ENCODE measurements around the gene OR52H1. TPM values are rescaled to one million over a fixed set of nuclear protein-coding genes. Genes with fewer than 3 reads are reported as not detected.

Gene OR52H1
- total and polyA plus RNA-seq, 10 of the 15 experiments (the other 5 are each of a cell fraction or from before 2014, with no cell fraction given), result 0.06 to 0.40 (median 0.23) TPM; not detected in 4

DNA sequence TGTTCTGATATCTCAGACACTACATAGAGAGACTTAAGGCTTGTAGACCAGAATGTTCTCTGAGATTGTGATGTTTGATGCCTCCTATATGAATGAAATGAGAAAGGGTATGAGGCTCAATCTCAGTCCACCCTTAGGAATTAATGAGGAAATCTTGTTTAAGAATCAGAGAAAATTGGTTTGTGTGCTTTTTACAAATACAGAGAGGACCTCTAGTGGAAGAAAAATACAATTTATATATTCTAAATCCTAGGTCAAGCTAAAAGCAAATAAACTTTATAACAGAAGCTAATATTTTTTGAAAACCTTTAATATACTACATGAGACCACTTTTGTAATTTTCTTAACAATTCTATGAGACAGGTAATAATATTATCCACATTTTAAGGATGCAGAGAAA, 5.0 kb upstream of the OR52H1 start (continued):
- no peak for TF ChIP-seq IRF5 (IDR thresholded peaks at IDR 0.05; ENCODE audit: borderline replicate concordance)

DNA sequence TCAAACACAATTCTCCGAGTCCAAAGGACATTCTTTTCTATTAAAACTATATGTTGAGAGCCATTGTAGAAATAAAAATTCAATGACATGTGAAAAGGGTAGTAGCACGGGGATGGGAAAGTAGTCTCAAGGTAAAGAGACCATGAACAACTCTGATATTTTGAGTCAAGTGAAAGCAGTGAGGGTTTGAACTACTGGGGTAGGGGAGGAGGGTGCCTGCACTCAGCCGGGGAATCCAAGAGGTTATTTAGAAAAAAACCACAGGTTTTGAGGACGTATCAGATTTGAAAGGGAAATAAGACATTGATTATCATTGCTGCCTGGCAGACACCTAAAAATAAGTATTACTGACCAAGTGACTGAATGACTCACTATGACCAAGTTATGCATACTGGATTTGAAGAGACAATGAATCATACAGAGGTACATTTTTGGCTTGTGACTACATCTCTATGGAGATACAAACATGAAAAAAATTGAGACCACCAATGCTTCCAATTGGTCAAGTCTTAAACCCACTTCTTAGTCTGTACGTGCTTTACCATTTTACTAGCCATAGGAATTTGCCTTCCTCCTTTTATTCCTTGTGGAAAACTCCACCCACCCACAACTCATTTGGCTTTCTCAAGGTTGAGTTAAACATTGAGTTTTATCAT, 2.2 kb upstream of the OR52H1 start:
- SMC1A ChIA-PET (ENCODE audit: uncharacterized antibody, unreplicated experiment), result interaction anchor here (1.3 kb wide), 1 partner anchor 22 kb away, joined by 3 read pairs; no protein-coding TSS in a partner anchor
- no peak for FAIRE-seq
- peak; percentile 8 for DNase-seq (ENCODE audit: low read depth, low spot score)
- no peak overlapping the region for H3K27ac ChIP-seq (ENCODE audit: control insufficient read depth, insufficient read depth)
- BruUV-seq (replicated peaks), result no TSS peak
- POLR2A ChIA-PET, result no interaction called here
- WGBS (ENCODE audit: insufficient coverage, insufficient replicate concordance, low lambda C conversion rate, missing lambda C conversion rate), result 16% methylated on average over 5 of the region's 5 CpGs
- H3K36me3 ChIP-seq (ENCODE audit: control insufficient read depth in 2 of 2, insufficient read depth in 2 of 2, low read length in 1 of 2), result no peaks in the 10 kb centered on the region
- ATAC-seq, result peak; percentile 78
- CTCF ChIA-PET, result interaction anchor here (1.3 kb wide), 1 partner anchor 272 kb away, joined by 3 read pairs; no protein-coding TSS in a partner anchor
- no peak overlapping the region for H3K9ac ChIP-seq (ENCODE audit: control insufficient read depth, insufficient read depth, low read length)
- H3K27me3 ChIP-seq (replicated peaks in 1 of 2; ENCODE audit: control insufficient read depth in 2 of 2, insufficient read depth in 2 of 2, low read length in 1 of 2), result no peaks in the 10 kb centered on the region
- H2AFZ ChIP-seq (ENCODE audit: control insufficient read depth, low read depth, low read length), result no peak overlapping the region
- no peaks in the 10 kb centered on the region for H3K9me3 ChIP-seq (replicated peaks; ENCODE audit: control insufficient read depth, insufficient read depth, low read length)
- no peaks in the 10 kb centered on the region for H4K20me1 ChIP-seq (ENCODE audit: control insufficient read depth, insufficient read depth)
- intact Hi-C loops (cut with micrococcal nuclease; ENCODE audit: unreplicated experiment) (loop anchor here (5.0 to 10.0 kb wide), 2 partner anchors 257 to 426 kb away; partner anchors contain the start of gene OR52N2), in situ Hi-C loops (cut with MboI) (no loop called here)
- H3K4me1 ChIP-seq (ENCODE audit: control insufficient read depth, insufficient read depth, low read length), result no peaks in the 10 kb centered on the region
- RAD21 ChIA-PET (ENCODE audit: unreplicated experiment), result interaction anchor here (1.5 to 1.8 kb wide), 2 partner anchors 74 to 139 kb away, joined by 4 to 6 read pairs; partner anchors contain the start of gene TRIM22
- no peak overlapping the region for H3K4me2 ChIP-seq (ENCODE audit: control insufficient read depth, insufficient read depth)
- no peak overlapping the region for H3K4me3 ChIP-seq
- no peaks in the 10 kb centered on the region for H3K79me2 ChIP-seq (ENCODE audit: control insufficient read depth, insufficient read depth, low read length)
- TF ChIP-seq HDAC2 (IDR thresholded peaks at IDR 0.05) (no peak), NR2F1 (conservative IDR thresholded peaks at IDR 0.05) (no peak), MEF2A (IDR thresholded peaks at IDR 0.05; ENCODE audit: insufficient read depth, low read depth, low read length) (peak; percentile 25; the same call in 1 of the 2 replicates), ZNF207 (IDR thresholded peaks at IDR 0.05; ENCODE audit: borderline replicate concordance) (no peak), CHD4 (IDR thresholded peaks at IDR 0.05) (no peak), RUNX3 (IDR thresholded peaks at IDR 0.05; ENCODE audit: low read length) (no peak), ZBTB33 (IDR thresholded peaks at IDR 0.05) (no peak), BCL3 (IDR thresholded peaks at IDR 0.05; ENCODE audit: borderline replicate concordance, insufficient read depth, low read depth, low read length, poor library complexity, severe bottlenecking) (no peak), IKZF2 (IDR thresholded peaks at IDR 0.05) (peak in 1 of 2 experiments; percentile 29; a peak in 1 of 4 replicates), TARDBP (IDR thresholded peaks at IDR 0.05; ENCODE audit: borderline replicate concordance) (no peak), NFYB (IDR thresholded peaks at IDR 0.05; ENCODE audit: insufficient read depth, low read depth, low read length) (peak; percentile 57; the same call in 1 of the 2 replicates), MYC (IDR thresholded peaks at IDR 0.05; ENCODE audit: insufficient read depth, insufficient read length, insufficient replicate concordance, low read length, severe bottlenecking) (no peak), SIN3A (IDR thresholded peaks at IDR 0.05; ENCODE audit: low read depth, low read length) (no peak), MTA2 (IDR thresholded peaks at IDR 0.05; ENCODE audit: low read depth) (peak; percentile 52; the same call in 1 of the 2 replicates), YY1 (IDR thresholded peaks at IDR 0.05; ENCODE audit: low read depth, low read length) (no peak)
- TF ChIP-seq, protein P1, sequence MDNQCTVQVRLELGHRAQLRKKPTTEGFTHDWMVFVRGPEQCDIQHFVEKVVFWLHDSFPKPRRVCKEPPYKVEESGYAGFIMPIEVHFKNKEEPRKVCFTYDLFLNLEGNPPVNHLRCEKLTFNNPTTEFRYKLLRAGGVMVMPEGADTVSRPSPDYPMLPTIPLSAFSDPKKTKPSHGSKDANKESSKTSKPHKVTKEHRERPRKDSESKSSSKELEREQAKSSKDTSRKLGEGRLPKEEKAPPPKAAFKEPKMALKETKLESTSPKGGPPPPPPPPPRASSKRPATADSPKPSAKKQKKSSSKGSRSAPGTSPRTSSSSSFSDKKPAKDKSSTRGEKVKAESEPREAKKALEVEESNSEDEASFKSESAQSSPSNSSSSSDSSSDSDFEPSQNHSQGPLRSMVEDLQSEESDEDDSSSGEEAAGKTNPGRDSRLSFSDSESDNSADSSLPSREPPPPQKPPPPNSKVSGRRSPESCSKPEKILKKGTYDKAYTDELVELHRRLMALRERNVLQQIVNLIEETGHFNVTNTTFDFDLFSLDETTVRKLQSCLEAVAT (IDR thresholded peaks at IDR 0.05), result no peak
